GM21423 (cell line): ENCODE data around the gene B3GALT6.
"Not testable (repeated sequence)": the region's sequence is repeated elsewhere in the genome, so short reads cannot be mapped to it uniquely, and the experiment has no call there.

ENCODE experiments used
- ATAC-seq: cut with Tn5 transposase; IDR thresholded peaks from one replicate; pipeline ENCODE4 v1.9.1; 2021; ENCODE audit warnings: mild to moderate bottlenecking, moderate library complexity; ENCODE audit not compliant: unreplicated experiment

B3GALT6 gene

DNA sequence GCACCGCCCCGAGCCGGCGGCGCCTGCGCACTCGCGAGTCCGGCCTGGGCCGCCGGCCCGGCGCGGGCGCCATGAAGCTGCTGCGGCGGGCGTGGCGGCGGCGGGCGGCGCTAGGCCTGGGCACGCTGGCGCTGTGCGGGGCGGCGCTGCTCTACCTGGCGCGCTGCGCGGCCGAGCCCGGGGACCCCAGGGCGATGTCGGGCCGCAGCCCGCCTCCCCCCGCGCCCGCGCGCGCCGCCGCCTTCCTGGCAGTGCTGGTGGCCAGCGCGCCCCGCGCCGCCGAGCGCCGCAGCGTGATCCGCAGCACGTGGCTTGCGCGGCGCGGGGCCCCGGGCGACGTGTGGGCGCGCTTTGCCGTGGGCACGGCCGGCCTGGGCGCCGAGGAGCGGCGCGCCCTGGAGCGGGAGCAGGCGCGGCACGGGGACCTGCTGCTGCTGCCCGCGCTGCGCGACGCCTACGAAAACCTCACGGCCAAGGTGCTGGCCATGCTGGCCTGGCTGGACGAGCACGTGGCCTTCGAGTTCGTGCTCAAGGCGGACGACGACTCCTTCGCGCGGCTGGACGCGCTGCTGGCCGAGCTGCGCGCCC lies at the start of gene B3GALT6:
TSS of gene B3GALT6 (plus strand) at position 30 of the 588 bp plus-strand sequence. CDS start at position 72, 42 bp downstream.
- no peak for ATAC-seq

- no peak for ATAC-seq
These were observed 49.4 kb upstream of the B3GALT6 start for GRCh38 chr1:1182491-1183220.

DNA sequence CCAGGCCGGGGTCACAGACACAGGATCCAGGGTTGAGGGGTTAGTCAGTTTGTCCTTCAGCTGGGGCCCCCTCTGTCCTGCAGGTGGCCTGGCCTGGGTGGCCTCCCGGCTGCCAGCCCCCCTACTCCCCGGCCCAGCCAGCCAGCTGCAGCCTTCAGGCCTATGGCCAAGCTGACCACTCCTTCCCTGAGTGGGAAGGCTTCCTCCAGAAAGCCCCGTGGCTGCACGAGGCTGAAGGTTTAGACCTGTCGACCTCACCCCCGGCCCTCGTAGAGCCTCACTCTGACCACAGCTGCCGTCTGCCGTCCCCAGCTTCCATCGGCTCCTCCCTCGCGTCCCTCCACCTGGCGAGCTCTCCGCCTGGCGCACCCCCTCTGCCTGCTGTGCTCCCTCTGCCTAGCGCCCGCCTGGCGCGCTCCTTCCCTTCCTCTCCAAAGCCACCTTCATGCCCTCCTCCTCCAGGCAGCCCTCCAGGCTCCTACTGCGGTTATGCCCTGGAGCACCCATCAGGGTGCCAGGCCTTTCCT lies 48.8 kb upstream of the B3GALT6 start:
- ATAC-seq = no peak

GRCh38 chr1:1183833-1184775 lies 47.9 kb upstream of the B3GALT6 start:
- no peak for ATAC-seq

DNA sequence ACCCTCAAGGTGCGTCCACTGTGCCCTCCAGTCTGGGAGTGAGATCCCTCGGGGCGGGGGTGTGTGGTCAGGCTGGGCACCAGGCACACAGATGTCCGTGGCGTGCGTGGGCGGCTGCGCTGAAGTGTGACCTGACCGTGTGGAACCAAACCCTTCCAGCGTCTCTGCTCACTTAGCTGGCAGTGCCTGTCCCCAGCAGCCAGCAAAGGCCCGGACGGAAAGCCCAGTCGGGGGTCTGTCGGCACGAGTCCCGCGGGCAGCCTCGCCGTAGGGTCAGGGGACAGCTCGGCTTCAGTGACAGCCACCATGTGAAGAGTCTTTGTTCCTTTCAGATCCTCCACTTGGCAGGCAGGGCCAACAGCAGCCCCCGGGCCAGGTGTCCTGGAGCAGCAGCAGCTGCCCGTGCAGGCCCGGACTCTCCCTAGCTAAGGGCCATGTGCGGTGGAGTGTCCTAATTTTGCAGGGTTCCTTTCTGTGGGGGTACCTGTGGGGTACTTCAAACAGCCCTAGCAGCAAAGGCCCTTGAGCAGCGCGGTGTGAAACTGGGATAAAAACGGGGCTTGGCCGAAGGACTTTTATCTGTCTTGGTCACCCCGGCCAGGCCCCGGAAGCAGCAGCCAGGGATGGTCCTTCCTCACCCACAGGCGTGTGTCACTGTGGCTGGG lies 46.8 kb upstream of the B3GALT6 start:
- no peak for ATAC-seq

GRCh38 chr1:1187938-1188337 lies 44.1 kb upstream of the B3GALT6 start:
- no peak for ATAC-seq

DNA sequence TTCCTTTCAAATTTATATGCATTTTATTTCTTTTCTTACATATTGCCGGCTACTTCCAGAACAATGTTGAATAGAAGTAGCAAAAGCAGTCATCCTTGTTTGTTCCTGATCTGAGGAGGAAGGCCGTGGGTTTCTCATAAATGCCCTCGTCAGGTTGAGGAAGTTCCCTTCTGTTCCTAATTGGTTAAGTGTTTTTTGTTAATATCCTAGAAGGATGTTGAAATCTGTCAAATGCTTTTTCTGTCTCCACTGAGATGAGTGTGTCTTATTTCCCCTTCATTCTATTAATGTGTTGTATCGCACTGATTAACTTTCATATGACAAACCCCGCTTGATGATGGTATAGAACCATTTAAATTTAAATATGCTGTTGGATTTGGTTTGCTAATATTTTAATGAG lies 42.9 kb upstream of the B3GALT6 start:
- ATAC-seq = no peak

DNA sequence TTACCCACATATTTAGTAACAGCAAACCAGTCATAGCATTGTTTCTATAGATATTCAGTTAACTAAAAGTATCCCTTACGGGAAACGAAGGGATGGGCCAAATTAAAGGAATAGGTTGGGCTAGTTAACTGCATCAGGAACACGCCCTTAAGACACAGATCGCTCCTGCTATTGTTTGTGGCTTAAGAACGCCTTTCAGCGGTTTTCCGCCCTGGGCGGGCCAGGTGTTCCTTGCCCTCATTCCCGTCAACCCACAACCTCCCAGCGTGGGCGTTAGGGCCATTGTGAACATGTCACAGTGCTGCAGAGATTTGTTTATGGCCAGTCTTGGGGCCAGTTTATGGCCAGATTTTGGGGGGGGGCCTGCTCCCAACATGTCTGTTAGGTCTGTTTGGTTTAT lies 40.3 kb upstream of the B3GALT6 start:
- ATAC-seq = no peak

- no peak for ATAC-seq
These were observed 37.3 kb upstream of the B3GALT6 start for GRCh38 chr1:1194723-1195122.

- ATAC-seq = not testable (repeated sequence)
These were observed 36.3 kb upstream of the B3GALT6 start for GRCh38 chr1:1195726-1196125.

- no peak for ATAC-seq
These were observed 35.4 kb upstream of the B3GALT6 start for GRCh38 chr1:1196431-1197187.

DNA sequence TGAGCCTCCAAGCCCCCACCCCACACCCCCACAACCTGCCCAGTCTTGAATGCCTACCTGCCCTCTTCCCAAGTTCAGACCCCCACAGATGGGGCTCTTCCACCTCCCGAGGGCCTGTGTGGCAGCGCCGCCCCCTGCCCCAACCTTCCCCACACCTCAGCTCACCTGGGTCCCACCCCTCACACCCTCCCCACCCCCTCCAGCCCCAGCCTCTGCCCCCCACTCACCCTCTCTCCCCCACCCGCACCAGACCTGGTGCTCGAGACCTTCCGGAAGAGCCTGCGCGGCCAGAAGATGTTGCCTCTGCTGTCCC lies 34.9 kb upstream of the B3GALT6 start:
- no peak for ATAC-seq

- ATAC-seq = no peak
These were observed 34.2 kb upstream of the B3GALT6 start for GRCh38 chr1:1197551-1198422.

- no peak for ATAC-seq
These were observed 33.5 kb upstream of the B3GALT6 start for GRCh38 chr1:1198423-1199140.

DNA sequence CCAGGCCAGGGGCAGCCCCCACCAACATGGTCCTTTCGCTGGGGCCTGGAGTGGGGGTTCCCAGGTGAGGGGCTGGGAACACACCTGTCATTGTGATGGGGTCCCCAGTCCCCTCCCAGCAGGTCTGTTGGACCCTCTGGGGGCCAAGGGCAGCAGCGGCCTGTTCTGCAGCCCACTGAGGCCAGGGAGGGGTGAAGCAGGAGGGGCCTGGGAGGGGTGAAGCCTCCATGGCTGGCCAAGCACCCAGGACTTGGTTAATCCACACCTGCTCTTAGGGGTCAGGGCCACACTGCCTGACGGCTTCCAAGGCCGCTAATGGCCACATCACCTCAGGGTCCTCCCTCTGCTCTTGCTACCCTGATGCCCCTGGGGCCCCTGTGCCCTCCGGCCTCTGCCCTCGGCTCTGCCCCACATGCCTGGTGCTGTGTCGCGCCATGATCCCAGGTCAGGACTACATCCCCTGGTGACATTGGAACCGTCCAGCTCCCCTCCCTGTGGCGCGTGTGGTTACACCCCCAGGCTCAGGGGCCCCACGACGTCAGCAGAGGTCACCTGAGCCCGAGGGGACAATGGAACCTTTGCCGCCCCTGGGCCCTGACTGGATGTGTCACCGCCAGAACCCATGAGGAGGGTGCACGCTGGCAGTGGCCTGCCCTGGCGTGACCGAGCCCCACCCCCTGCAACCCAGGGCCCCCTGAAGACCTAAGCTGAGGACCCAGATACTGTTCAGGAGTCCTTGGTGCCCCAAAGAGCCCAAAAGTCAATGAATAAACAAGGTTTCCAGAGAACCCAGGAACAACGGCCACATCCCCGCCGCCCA lies 32.7 kb upstream of the B3GALT6 start:
- ATAC-seq = no peak

DNA sequence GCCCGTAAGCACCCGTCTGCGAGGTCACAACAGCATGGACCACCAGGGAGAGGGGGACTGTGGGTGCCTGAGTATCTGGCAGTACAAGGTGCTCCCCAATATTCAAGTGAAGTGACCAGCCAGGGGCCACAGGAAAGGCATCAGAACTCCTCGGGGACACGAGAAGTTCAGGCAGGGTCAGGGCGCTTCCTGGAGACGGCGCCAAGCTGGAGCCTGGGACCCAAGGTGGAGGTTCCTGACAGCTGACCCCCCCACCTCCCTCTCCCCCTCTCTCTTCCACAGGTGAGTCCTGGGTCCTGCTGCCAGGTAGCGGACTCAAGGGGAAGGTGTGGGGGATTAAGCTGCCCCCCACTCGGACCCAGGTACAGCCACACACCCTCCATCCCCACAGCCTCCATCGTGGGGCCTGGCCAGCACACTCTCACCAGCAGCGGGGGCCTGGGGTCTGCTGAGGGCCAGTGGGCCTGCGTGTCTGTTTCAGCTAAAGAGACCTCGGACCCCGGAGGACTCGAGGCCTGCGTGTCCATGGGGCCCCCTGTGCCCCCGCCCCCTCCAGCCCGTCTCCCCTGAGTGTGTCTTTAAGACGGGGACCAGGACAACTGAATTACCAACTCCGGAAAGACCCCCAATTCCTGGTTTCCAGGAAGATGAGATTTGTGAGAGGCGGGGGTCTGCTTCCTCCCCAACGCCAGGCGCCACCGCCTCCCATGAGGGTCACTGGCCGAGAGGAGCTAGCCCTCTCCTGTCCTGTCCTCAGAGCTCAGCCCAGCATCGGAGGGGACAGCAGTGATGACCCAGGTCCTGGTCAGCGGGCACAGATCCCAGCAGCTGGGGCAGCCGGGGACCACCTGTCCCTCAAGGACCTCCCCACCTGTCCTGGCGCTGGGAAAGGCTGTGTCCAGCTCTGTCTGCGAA lies 31.8 kb upstream of the B3GALT6 start:
- ATAC-seq = no peak
